Esophagus muscularis mucosa (tissue), 3 donors: ENCODE measurements around the gene CLDN22.

ENCODE experiments used
- POLR2A ChIP-seq: fragments of 450-650 bp; IDR thresholded peaks from one replicate; pipeline ENCODE4 v1.6.1; 2017; ENCODE audit warnings: antibody characterized with exemption, moderate library complexity, mild to moderate bottlenecking, low read depth
- POLR2AphosphoS5 ChIP-seq, 2 donors: sonication (generic); formaldehyde crosslinking; IDR thresholded peaks; one replicate each; pipeline ENCODE4 v1.6.1; 2017; ENCODE audit warnings: antibody characterized with exemption in 2 of 2
- TF ChIP-seq, protein P1 (sequence below), 3 experiments: fragments of 200-600 bp in 2 of 3; fragments of 450-650 bp in 1 of 3; sonication (generic) in 2 of 3; IDR thresholded peaks; one replicate each; pipeline ENCODE4 v1.5.1; 2017 to 2019; ENCODE audit warnings: antibody characterized with exemption in 3 of 3, mild to moderate bottlenecking in 2 of 3, moderate library complexity in 1 of 3

DNA sequence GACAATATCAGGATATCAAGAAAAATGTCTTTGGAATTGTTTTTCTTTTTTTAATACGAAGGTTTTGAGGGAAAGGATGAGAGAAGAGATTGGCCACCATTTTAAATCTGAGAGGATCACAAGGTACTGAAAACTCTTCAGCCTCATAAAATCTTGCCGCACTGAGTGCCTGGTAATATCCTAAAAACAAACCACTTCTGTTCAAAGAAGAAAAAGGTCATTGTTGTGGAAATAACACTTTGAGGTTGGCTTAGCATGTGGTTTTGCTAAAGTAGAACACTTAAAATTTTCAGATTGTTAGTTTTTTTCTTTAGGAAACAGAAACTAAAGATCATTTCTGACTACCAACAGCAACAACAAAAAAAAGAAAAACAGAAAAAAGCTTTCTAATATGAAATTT is 1.0 kb upstream of the CLDN22 start:
- TF ChIP-seq, protein P1, sequence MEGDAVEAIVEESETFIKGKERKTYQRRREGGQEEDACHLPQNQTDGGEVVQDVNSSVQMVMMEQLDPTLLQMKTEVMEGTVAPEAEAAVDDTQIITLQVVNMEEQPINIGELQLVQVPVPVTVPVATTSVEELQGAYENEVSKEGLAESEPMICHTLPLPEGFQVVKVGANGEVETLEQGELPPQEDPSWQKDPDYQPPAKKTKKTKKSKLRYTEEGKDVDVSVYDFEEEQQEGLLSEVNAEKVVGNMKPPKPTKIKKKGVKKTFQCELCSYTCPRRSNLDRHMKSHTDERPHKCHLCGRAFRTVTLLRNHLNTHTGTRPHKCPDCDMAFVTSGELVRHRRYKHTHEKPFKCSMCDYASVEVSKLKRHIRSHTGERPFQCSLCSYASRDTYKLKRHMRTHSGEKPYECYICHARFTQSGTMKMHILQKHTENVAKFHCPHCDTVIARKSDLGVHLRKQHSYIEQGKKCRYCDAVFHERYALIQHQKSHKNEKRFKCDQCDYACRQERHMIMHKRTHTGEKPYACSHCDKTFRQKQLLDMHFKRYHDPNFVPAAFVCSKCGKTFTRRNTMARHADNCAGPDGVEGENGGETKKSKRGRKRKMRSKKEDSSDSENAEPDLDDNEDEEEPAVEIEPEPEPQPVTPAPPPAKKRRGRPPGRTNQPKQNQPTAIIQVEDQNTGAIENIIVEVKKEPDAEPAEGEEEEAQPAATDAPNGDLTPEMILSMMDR (IDR thresholded peaks at IDR 0.05) = no peak
- TF ChIP-seq POLR2A (no peak), POLR2AphosphoS5 (IDR thresholded peaks at IDR 0.05) (no peak)
